HepG2 (cell line): ENCODE measurements around the gene PTX4. TPM values are rescaled to one million over a fixed set of nuclear protein-coding genes. Genes with fewer than 3 reads are reported as not detected.

Experiments
- ATAC-seq: fragments of 200-7000 bp; cut with Tn5 transposase; 3 replicates; pipeline ENCODE4 v1.9.1; 2020; ENCODE audit warnings: mild to moderate bottlenecking, moderate library complexity
- BruUV-seq: library from RNA; stranded (reverse); fragments of 400-500 nt; replicated peaks from 2 replicates; lab custom pipeline; 2021; lab: Mats Ljungman, UMichigan
- CTCF ChIA-PET: fragments of 300-600 bp; formaldehyde crosslinking; extraction: SDS; loops from one replicate; lab custom pipeline; 2021; ENCODE audit warnings: low total read pairs, inconsistent platforms, low intra/inter-chr PET ratio; lab: Yijun Ruan, JAX
- POLR2A ChIA-PET: fragments of 350-600 bp; sonication (Branson Sonifier 250); formaldehyde crosslinking; loops from one replicate; lab custom pipeline; 2020; ENCODE audit warnings: antibody characterized with exemption, inconsistent platforms; lab: Yijun Ruan, JAX
- DNase-seq: peaks from one replicate; pipeline ENCODE4 v3.0.0-alpha.2; 2015; ENCODE audit warnings: low spot score
- FAIRE-seq: peaks from 3 replicates; lab custom pipeline; 2011; peaks lifted over from hg19 to GRCh38; lab: Jason Lieb, UNC
- H2AFZ ChIP-seq: one replicate; pipeline ENCODE4 v1.6.1; 2011; ENCODE audit warnings: low read length, inconsistent platforms
- H3K27ac ChIP-seq: fragments of 300-600 bp; 3 replicates; pipeline ENCODE4 v1.8.0; 2011; ENCODE audit warnings: mixed run types, mild to moderate bottlenecking, mixed read lengths, low read length, inconsistent platforms; ENCODE audit not compliant: insufficient read depth; ENCODE audit errors: extremely low read length
- H3K27me3 ChIP-seq, 2 experiments: fragments of 200-600 bp in 1 of 2; 2 replicates in 1 of 2; 3 replicates in 1 of 2; pipeline versions ENCODE4 v1.6.0 to v1.8.0; 2011; ENCODE audit warnings: low read length in 2 of 2, mild to moderate bottlenecking in 2 of 2, moderate library complexity in 2 of 2, inconsistent platforms in 1 of 2; ENCODE audit not compliant: insufficient read depth in 2 of 2, control insufficient read depth in 1 of 2
- H3K36me3 ChIP-seq, 2 experiments: fragments of 200-600 bp in 1 of 2; replicated peaks in 1 of 2; 2 replicates in 1 of 2; 3 replicates in 1 of 2; pipeline versions ENCODE4 v1.5.1 to v1.8.0; 2011; ENCODE audit warnings: low read length in 2 of 2, inconsistent platforms in 1 of 2; ENCODE audit not compliant: insufficient read depth in 2 of 2, control insufficient read depth in 1 of 2
- H3K4me1 ChIP-seq: 2 replicates; pipeline ENCODE4 v1.5.1; 2012; ENCODE audit warnings: low read length, inconsistent platforms; ENCODE audit not compliant: insufficient read depth
- H3K4me2 ChIP-seq: 2 replicates; pipeline ENCODE4 v1.6.0; 2011; ENCODE audit warnings: low read depth, low read length, inconsistent platforms
- H3K4me3 ChIP-seq, 3 experiments: fragments of 200-600 bp in 1 of 3; sonication (generic), shearing (Covaris generic) in 1 of 3; replicated peaks in 1 of 3; 2 replicates each; pipeline ENCODE4 v1.5.1; 2011 to 2016; ENCODE audit warnings: low read length in 3 of 3, inconsistent platforms in 2 of 3, low read depth in 2 of 3, mild to moderate bottlenecking in 2 of 3, control low read depth in 1 of 3, mixed read lengths in 1 of 3; ENCODE audit not compliant: insufficient read depth in 1 of 3
- H3K79me2 ChIP-seq: one replicate; pipeline ENCODE4 v1.6.1; 2011; ENCODE audit warnings: low read length, inconsistent platforms; ENCODE audit not compliant: insufficient read depth
- H3K9ac ChIP-seq: 2 replicates; pipeline ENCODE4 v1.6.0; 2011; ENCODE audit warnings: mild to moderate bottlenecking, low read depth, low read length, inconsistent platforms; ENCODE audit not compliant: insufficient read depth
- H3K9me3 ChIP-seq: 2 replicates; pipeline ENCODE4 v1.5.1; 2012; ENCODE audit warnings: mild to moderate bottlenecking, low read length
- H4K20me1 ChIP-seq: 2 replicates; pipeline ENCODE4 v1.6.0; 2011; ENCODE audit warnings: inconsistent platforms, mild to moderate bottlenecking, low read length, moderate library complexity; ENCODE audit not compliant: insufficient read depth
- ELF3 ChIP-seq: IDR thresholded peaks from 2 replicates; pipeline ENCODE4 v1.6.1; 2016; ENCODE audit warnings: missing genetic modification reagents, missing compliant biosample characterization
- FUBP1 ChIP-seq: sonication (generic); formaldehyde crosslinking; IDR thresholded peaks from 2 replicates; pipeline ENCODE4 v1.5.1; 2020; ENCODE audit warnings: missing genetic modification reagents, mild to moderate bottlenecking, borderline replicate concordance
- HINFP ChIP-seq: sonication (generic); formaldehyde crosslinking; IDR thresholded peaks from 2 replicates; pipeline ENCODE4 v1.4.0; 2020; ENCODE audit warnings: low read depth, mild to moderate bottlenecking, missing genetic modification reagents
- HMGXB4 ChIP-seq, 2 experiments: sonication (generic) in 1 of 2; formaldehyde crosslinking in 1 of 2; IDR thresholded peaks; 2 replicates each; pipeline versions ENCODE4 v1.4.0 to v1.6.1; 2018 to 2020; ENCODE audit warnings: missing genetic modification reagents in 2 of 2, borderline replicate concordance in 1 of 2, low read depth in 1 of 2, mild to moderate bottlenecking in 1 of 2, missing biosample characterization in 1 of 2
- IRF1 ChIP-seq: sonication (generic); formaldehyde crosslinking; IDR thresholded peaks from 2 replicates; pipeline ENCODE4 v1.4.0; 2020; ENCODE audit warnings: low read depth, mild to moderate bottlenecking, missing genetic modification reagents
- KAT7 ChIP-seq: IDR thresholded peaks from 2 replicates; pipeline ENCODE4 v1.6.1; 2018; ENCODE audit warnings: borderline replicate concordance, missing compliant biosample characterization
- SIN3A ChIP-seq: IDR thresholded peaks from 2 replicates; pipeline ENCODE4 v1.6.1; 2011; ENCODE audit warnings: low read depth, mild to moderate bottlenecking, control low read depth, low read length, borderline replicate concordance
- SMYD3 ChIP-seq: sonication (generic); formaldehyde crosslinking; IDR thresholded peaks from 2 replicates; pipeline ENCODE4 v1.8.1; 2023; ENCODE audit warnings: mild to moderate bottlenecking, missing genetic modification reagents
- ZNF773 ChIP-seq: sonication (generic); formaldehyde crosslinking; IDR thresholded peaks from 2 replicates; pipeline ENCODE4 v1.4.0; 2020; ENCODE audit warnings: missing genetic modification reagents, borderline replicate concordance
- WGBS: methylation state at CpG from one replicate; pipeline ENCODE4 v1.1.6; 2017; ENCODE audit warnings: low lambda C conversion rate; 5-methylcytosine and 5-hydroxymethylcytosine counted together
- in situ Hi-C: cut with HindIII; loops from 2 replicates; pipeline ENCODE4 v1.10.0; 2017; ENCODE audit warnings: low pct_unique_long_range_greater_than_20kb; ENCODE audit not compliant: extremely low pct_ligation_motif_present
- intact Hi-C: fragments of 100-400 bp; cut with micrococcal nuclease; formaldehyde crosslinking; loops from one replicate; pipeline ENCODE4 v1.10.0; 2022; ENCODE audit not compliant: unreplicated experiment
- polyA plus RNA-seq, 8 experiments: library from polyadenylated mRNA; depleted of rRNA in 3 of 8; stranded (reverse) in 7 of 8; unstranded in 1 of 8; fragments of >200 nt; fragmentation: Illumina TruSeq in 4 of 8; extraction: Trizol in 4 of 8; gene quantifications; 2 replicates each; pipeline versions ENCODE4 v1.2.1 to v1.2.3, GENCODE V29; 2011 to 2016; ENCODE audit warnings: low read depth in 4 of 8, missing spikeins in 1 of 8, mixed read lengths in 1 of 8; ENCODE audit not compliant: insufficient read depth in 1 of 8
- total RNA-seq, 5 experiments: library from RNA; depleted of rRNA; stranded (reverse); fragments of >200 nt; fragmentation: Illumina TruSeq; extraction: Trizol; gene quantifications; 2 replicates each; pipeline ENCODE4 v1.2.3, GENCODE V29; 2016; ENCODE audit warnings: low read depth in 1 of 5

PTX4 gene
- total and polyA plus RNA-seq, 2 of the 13 experiments (the other 11 are each of a cell fraction or from before 2014, with no cell fraction given) = 0.04 TPM; not detected in 1

GRCh38 chr16:1508494-1509187 lies 19.9 kb upstream of the PTX4 start:
- Histone ChIP-seq H3K36me3 (peaks cover 5% of the 10 kb centered on the region in 2 experiments; a peak in 2 of 5 replicates), H3K9me3 (no peaks in the 10 kb centered on the region), H2AFZ (no peak overlapping the region), H3K9ac (no peak overlapping the region), H3K27ac (no peak overlapping the region), H3K4me1 (no peaks in the 10 kb centered on the region), H3K27me3 (no peaks in the 10 kb centered on the region), H3K4me3 (no peak overlapping the region), H3K79me2 (no peaks in the 10 kb centered on the region), H4K20me1 (no peaks in the 10 kb centered on the region), H3K4me2 (no peak overlapping the region)
- no peak for TF ChIP-seq IRF1 (CRISPR knock-in tag)
- TF ChIP-seq KAT7 (CRISPR knock-in tag) = no peak
- no peak for TF ChIP-seq SMYD3
- POLR2A ChIA-PET = no interaction called here
- in situ Hi-C loops = no loop called here
- no TSS peak for BruUV-seq
- intact Hi-C loops = no loop called here
- 95% methylated on average over 17 of the region's 24 CpGs for WGBS
- no peak for FAIRE-seq
- CTCF ChIA-PET = no interaction called here
- ATAC-seq = no peak
- DNase-seq = no peak

GRCh38 chr16:1506494-1507213 lies 17.9 kb upstream of the PTX4 start:
- WGBS = 100% methylated on average over 7 of the region's 37 CpGs
- FAIRE-seq (no peak), ATAC-seq (no peak), DNase-seq (no peak)
- Histone ChIP-seq H3K79me2 (no peaks in the 10 kb centered on the region), H4K20me1 (no peaks in the 10 kb centered on the region), H3K36me3 (peaks cover 10 to 20% of the 10 kb centered on the region in 2 experiments; a peak in 2 of 5 replicates), H3K4me1 (no peaks in the 10 kb centered on the region), H3K9me3 (no peaks in the 10 kb centered on the region), H3K4me2 (no peak overlapping the region), H3K9ac (no peak overlapping the region), H2AFZ (no peak overlapping the region), H3K27ac (no peak overlapping the region), H3K27me3 (no peaks in the 10 kb centered on the region), H3K4me3 (no peak overlapping the region)
- ChIA-PET POLR2A (no interaction called here), CTCF (no interaction called here)
- intact Hi-C loops (no loop called here), in situ Hi-C loops (no loop called here)
- no TSS peak for BruUV-seq
- TF ChIP-seq HMGXB4 (CRISPR knock-in tag; IDR thresholded peaks at IDR 0.05; ENCODE audit: borderline replicate concordance in 1 of 2, low read depth in 1 of 2) = no peak
- no peak for TF ChIP-seq ELF3 (CRISPR knock-in tag)
- no peak for TF ChIP-seq FUBP1 (CRISPR knock-in tag)
- no peak for TF ChIP-seq HINFP
- no peak for TF ChIP-seq SIN3A
- TF ChIP-seq ZNF773 (CRISPR knock-in tag) = no peak
